ENCODE results near the gene WIPI1. TPM values are rescaled to one million over a fixed set of nuclear protein-coding genes. Genes with fewer than 3 reads are reported as not detected.

WIPI1 gene
- polyA plus RNA-seq, 3 donors from 2014 or later = 21.1 to 43.4 (median 30.0) TPM

DNA sequence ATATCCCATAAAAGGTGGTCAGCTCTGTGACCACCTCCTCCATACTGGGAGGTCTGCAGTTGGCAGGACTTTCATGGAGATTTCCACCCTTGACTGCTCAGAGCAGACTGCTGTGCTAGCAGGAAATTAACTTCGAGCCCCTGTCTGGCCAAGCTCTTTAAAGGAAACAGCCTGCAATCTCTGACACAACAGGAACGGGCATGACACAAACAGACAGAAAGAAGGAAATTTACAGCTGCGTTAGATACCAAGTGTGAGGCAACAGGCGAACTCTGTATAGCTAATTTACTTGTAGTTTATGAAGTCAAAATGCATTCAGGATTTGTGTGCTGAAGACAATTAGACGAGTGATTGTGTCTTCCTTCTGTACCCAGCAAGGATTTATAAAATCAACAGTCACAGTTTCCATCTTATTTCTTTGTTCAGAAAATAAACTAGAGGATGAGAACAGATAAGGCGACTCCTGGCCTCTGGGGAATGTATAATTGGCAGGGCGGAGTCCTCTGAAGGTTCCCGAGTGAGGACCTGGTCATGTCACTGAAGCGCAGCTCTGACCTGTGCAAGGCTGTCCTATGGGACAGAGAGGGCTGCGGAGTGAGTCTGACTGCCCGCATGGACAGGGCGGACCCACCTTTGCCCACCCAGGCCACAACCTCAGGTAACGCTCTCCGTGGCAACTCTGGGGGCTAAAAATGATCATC lies 16.1 kb downstream of the WIPI1 start:
- Mint-ChIP-seq H3K9me3 (no peaks in the 10 kb centered on the region), H3K27me3 (ENCODE audit: low read depth in 3 of 3) (peaks cover 2 to 11% (median 8%) of the 10 kb centered on the region in 3 donors), H3K4me1 (peaks cover 52 to 56% of the 10 kb centered on the region in 2 donors), H3K36me3 (peaks cover 11 to 29% (median 11%) of the 10 kb centered on the region in 3 donors), H3K4me3 (peak overlapping the region in 1 of 5 donors; percentile 33), H3K27ac (peak overlapping the region; percentile 81 to 90 (median 86))
- no peak for DNase-seq

DNA sequence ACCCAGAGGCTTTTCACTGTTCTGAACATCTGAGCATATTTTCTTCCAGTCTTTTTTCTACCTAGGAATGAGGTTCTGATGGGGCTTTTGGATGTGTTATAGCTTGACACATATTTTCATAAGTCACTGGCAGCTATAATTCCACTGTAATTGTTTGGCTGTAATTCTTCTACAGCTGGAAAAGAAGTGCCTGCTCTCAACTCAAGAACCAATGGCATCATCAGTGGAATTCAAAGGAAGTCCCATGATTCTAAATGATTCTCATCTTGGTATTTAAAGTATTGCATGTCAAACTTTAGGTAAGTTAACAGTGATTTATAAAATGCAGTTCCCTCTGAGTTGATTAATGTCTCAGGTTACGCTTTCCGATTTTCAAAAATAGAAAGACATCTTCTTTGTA lies 16.8 kb downstream of the WIPI1 start:
- peaks cover 2 to 12% (median 8%) of the 10 kb centered on the region in 3 donors for H3K27me3 Mint-ChIP-seq (ENCODE audit: low read depth in 3 of 3)
- H3K4me3 Mint-ChIP-seq = peak overlapping the region in 1 of 5 donors; percentile 31
- peaks cover 58 to 62% of the 10 kb centered on the region in 2 donors for H3K4me1 Mint-ChIP-seq
- peaks cover 11 to 31% (median 13%) of the 10 kb centered on the region in 3 donors for H3K36me3 Mint-ChIP-seq
- no peak for DNase-seq
- no peaks in the 10 kb centered on the region for H3K9me3 Mint-ChIP-seq
- H3K27ac Mint-ChIP-seq = peak overlapping the region in 5 of 6 donors; percentile 81 to 90 (median 87)

DNA sequence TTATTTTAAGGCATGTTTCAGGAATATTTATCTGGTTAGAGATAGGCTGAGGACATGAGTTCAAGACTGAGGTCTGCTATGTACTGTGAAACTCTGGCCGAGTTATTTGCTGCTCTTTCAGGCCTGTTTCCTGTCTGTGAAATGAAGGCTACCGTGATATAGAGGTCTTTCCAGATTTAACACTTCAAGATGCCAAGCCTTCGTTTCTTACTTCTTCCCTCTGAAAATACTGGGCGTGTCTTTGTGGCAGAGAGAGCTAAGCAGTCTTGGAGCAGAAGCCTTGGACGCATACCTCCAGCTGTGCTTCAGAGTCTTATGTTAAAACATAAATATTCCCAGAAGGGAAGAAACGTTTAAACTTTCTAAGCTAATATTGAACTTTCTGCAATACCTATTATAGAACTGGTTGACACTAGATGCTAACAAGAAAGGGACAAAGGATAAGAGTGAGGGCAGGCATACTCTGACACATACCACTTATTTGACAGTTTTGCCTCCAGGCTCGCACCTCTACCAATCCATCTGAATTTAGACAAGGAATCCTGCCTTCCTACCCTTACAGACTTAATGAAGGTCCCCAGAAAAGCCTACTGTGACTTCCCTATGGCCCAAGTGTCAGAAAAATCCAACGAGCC lies 17.5 kb downstream of the WIPI1 start:
- DNase-seq = no peak
- Mint-ChIP-seq H3K4me1 (peaks cover 58% of the 10 kb centered on the region in 2 donors), H3K27me3 (ENCODE audit: low read depth in 3 of 3) (peaks cover 2 to 12% (median 5%) of the 10 kb centered on the region in 3 donors), H3K9me3 (no peaks in the 10 kb centered on the region), H3K36me3 (peaks cover 11 to 26% (median 13%) of the 10 kb centered on the region in 3 donors), H3K27ac (peak overlapping the region; percentile 68 to 96 (median 82)), H3K4me3 (no peak overlapping the region)

DNA sequence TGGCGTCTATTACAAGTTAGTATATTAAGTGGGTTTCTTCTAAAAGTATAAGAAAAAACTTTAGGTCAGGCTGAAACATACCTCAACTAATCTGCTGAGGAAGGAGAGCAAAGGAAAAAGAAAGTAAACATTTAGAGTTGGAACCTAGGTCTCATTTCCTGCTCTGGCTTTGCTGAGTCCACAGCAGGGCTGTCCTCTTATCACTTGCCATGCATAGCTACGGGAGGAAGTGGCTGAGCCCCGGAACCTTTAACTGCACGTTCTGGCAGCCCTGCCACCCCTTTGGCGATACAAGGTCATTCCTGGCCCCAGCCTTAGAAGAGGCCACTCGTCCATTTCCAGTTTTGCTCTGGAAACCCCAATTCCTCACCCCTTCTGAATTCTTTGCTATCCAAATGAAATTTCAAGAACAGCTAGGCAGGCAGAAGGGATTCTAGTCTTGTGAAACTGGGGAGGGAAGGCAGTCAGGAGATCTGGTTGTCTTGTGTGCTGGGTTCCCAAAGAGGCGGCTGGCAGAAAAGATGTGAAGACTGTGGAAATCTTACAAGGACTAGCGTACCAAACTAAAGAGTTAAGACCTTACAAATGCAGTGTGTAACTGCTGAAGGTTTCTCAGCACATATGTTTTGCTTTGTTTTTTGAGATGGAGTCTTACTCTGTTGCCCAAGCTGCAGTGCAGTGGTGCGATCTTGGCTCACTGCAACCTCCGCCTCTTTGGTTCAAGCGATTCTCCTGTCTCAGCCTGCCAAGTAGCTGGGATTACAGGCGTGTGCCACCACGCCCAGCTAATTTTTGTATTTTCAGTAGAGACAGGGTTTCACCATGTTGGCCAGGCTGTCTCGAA lies 19.1 kb downstream of the WIPI1 start:
- H3K27me3 Mint-ChIP-seq (ENCODE audit: low read depth in 3 of 3) = peaks cover 2 to 12% (median 5%) of the 10 kb centered on the region in 3 donors
- peak; percentile 67 to 70 (median 68) for DNase-seq
- H3K27ac Mint-ChIP-seq = peak overlapping the region; percentile 94 to 97 (median 96)
- peaks cover 58% of the 10 kb centered on the region in 2 donors for H3K4me1 Mint-ChIP-seq
- H3K4me3 Mint-ChIP-seq = peak overlapping the region; percentile 79 to 96 (median 92)
- peaks cover 7 to 27% (median 9%) of the 10 kb centered on the region in 3 donors for H3K36me3 Mint-ChIP-seq
- no peaks in the 10 kb centered on the region for H3K9me3 Mint-ChIP-seq

DNA sequence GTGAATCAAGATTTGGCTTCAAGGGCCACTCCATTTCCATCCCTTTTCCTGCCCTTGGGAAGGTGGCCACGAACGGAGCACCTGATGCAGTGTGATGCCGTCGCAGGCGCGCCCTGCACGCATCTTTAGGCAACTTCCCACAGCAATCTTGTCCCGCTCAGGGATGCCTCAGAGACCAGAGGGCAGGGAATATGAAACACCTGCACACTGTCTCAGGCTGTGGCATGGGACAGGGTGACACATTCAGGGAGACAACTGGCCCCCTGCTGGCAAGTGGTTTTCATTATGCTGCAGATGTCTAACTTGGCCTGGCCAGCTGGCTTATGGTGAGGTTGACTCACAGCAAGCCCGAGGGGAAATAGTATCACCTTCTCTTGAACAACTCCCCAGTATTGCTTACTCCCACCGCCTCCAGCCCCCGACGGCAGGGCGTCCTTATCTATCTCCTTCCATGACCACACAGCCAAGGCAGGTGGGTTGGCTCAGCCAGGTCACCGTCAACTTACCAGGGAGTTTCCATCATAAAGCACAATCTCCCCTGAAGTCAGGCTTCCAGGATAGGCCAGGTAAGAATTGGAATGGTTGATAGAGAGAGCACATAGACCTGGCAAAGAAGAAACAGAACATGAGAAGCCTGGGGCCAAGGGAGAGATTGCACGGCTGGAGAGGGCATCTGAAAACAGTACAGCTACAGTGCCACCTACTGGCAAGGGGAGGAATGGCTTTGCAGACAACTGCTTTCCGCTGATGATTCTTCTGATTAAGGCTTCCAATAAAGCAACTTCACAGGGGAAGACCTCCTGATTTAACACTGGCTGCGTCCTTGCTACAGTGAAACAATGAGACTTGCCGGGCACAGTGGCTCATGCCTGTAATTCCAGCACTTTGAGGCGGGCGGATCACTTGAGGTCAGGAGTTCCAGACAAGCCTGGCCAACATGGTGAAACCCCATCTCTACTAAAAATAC lies 21.1 kb downstream of the WIPI1 start:
- Mint-ChIP-seq H3K27me3 (ENCODE audit: low read depth in 3 of 3) (peaks cover 2 to 12% (median 5%) of the 10 kb centered on the region in 3 donors), H3K36me3 (peaks cover 22 to 46% (median 23%) of the 10 kb centered on the region in 3 donors), H3K27ac (peak overlapping the region; percentile 94 to 97 (median 96)), H3K4me3 (peak overlapping the region; percentile 63 to 96 (median 68)), H3K9me3 (no peaks in the 10 kb centered on the region), H3K4me1 (peaks cover 51 to 57% of the 10 kb centered on the region in 2 donors)
- DNase-seq = peak; percentile 76 to 84 (median 82)

DNA sequence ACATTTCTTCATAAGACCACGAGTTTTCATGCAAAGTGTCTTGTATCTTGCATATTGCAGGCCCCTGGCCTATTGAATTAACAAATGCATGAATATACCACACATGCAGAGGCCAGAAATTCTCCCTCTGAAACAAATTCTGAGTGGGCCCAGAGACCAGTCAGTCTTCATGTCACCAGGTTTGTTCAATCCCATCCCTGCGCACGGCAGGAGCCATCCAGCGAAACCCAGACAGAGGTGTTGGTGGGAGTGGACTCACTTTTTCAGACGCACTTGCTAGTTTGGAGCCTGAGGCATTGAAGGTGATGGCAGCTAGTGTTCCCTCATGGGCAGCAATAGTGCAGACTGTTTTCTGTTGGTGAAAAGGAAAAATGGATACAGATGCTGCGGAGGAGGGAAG lies 21.9 kb downstream of the WIPI1 start:
- Mint-ChIP-seq H3K4me1 (peaks cover 43 to 50% of the 10 kb centered on the region in 2 donors), H3K27ac (no peak overlapping the region), H3K9me3 (no peaks in the 10 kb centered on the region), H3K27me3 (ENCODE audit: low read depth in 3 of 3) (peaks cover 2 to 12% (median 5%) of the 10 kb centered on the region in 3 donors), H3K36me3 (peaks cover 22 to 47% (median 25%) of the 10 kb centered on the region in 3 donors), H3K4me3 (no peak overlapping the region)
- DNase-seq = no peak

DNA sequence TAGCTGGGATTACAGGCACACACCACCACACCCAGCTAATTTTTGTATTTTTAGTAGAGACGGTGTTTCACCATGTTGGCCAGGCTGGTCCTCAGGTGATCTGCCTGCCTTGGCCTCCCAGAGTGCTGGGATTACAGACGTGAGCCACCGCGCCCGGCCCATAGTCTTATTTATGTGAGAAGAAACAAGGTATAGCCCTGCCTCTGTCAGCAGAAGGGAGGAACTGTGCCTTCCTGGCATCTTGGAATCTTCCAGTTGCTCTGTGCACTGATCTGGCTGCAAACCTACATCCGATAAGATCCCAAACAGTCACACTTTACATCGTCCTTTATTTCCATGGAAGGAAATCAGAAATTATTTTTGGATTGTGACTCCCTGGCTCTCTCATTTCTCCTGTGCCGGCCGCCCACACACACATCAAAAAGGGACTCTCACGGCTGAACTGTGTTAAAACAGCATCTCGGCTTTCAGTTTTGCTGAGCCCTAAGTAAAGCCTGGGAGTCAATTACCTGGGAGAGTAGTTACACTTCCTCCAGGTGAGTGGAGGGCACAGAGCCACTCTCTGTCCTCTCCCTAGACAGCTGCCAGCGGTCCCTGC lies 23.3 kb downstream of the WIPI1 start:
- Mint-ChIP-seq H3K9me3 (no peaks in the 10 kb centered on the region), H3K4me1 (peaks cover 34 to 40% of the 10 kb centered on the region in 2 donors), H3K4me3 (no peak overlapping the region), H3K27me3 (ENCODE audit: low read depth in 3 of 3) (peaks cover 2 to 12% (median 10%) of the 10 kb centered on the region in 3 donors), H3K27ac (peak overlapping the region in 2 of 6 donors; percentile 9 to 32), H3K36me3 (peaks cover 24 to 53% (median 27%) of the 10 kb centered on the region in 3 donors)
- DNase-seq = no peak

DNA sequence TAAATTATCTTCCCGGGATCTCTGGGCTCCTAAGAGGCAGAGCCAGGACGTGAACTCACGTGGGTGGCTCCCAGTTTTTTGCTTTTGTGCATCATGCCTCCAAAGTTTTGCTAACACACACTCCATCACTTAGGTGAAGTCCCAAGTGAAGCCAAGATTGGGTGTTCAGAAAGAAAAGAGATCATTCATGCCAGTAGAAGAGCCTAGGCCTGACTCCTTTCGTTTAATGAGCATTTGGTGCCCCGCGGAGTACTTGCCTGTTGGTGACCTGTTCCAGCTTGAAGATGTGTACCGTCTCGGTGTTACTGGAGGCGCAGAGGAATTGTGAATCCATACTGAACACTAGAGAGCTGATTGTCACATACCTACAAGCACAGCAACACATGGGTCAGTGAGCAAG lies 24.1 kb downstream of the WIPI1 start:
- no peaks in the 10 kb centered on the region for H3K9me3 Mint-ChIP-seq
- peaks cover 26 to 32% of the 10 kb centered on the region in 2 donors for H3K4me1 Mint-ChIP-seq

DNA sequence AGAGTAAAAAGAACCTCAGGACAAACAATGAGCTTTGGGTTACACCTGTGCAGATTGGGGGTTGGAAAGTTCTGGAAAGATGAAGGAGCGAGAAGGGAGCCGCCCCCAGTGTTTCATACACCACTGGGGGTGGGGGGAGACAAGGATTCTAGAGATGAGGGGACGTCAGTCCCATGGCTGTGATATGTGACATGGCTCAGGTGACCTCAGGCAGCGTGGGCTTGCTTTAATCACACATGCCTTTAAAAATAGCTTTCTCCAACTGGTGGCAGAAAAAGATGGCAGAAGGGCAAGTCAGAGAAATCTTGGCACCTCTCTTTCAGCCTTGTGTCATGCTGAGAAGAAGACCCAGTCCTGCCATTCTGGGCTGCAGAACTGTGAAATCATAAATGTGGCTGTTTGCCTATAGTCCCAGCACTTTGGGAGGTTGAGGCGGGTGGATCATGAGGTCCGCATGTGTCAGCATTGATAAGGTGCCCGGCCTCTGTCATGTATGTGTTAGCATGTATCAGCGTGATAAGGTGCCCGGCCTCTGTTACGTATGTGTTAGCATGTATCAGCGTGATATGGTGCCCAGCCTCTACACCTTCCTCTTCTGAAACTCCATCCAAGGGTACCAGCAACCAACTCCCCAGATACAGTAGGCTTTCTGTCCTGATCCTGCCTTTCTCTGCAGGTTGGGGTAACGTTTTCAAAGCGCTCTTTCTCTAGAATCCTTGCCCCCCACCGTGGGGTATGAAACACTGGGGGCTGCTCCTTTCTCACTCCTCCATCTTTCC lies 25.0 kb downstream of the WIPI1 start:
- no peaks in the 10 kb centered on the region for H3K9me3 Mint-ChIP-seq
- peaks cover 0 to 5% (median 4%) of the 10 kb centered on the region in 3 donors for H3K27me3 Mint-ChIP-seq (ENCODE audit: low read depth in 3 of 3)
- no peak overlapping the region for H3K4me3 Mint-ChIP-seq
- no peak for DNase-seq
- H3K36me3 Mint-ChIP-seq = peaks cover 26 to 58% (median 32%) of the 10 kb centered on the region in 3 donors
- H3K27ac Mint-ChIP-seq = peak overlapping the region in 5 of 6 donors; percentile 5 to 73 (median 35)
- H3K4me1 Mint-ChIP-seq = peaks cover 17 to 23% of the 10 kb centered on the region in 2 donors

More for the DNA sequence above, 24.1 kb downstream of the WIPI1 start:
- DNase-seq = no peak
- Mint-ChIP-seq H3K27me3 (ENCODE audit: low read depth in 3 of 3) (peaks cover 2 to 12% (median 10%) of the 10 kb centered on the region in 3 donors), H3K27ac (peak overlapping the region in 2 of 6 donors; percentile 13 to 49), H3K36me3 (peaks cover 26 to 58% (median 32%) of the 10 kb centered on the region in 3 donors), H3K4me3 (no peak overlapping the region)

DNA sequence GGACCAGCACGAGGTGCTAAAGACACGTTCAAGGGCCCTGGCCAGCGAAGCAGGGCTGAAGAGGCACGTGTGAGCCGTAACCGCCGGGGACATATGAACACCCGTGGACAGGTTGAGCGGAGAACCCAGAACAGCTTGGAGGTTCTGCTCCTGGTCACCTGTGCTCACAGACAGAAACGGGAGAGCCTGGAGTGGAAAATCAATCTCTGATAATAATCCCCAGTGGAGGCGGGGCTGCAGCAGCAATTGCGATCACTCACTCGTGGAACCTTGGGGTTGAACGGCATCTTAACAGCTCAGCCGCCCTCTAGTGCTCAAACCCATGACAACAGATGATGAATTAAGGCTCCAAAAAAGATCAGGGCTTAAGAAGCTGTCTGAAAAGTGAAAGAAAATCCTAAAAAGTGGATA lies 25.6 kb downstream of the WIPI1 start:
- DNase-seq = peak in 1 of 3 donors; percentile 22
- H3K4me1 Mint-ChIP-seq = peaks cover 11 to 17% of the 10 kb centered on the region in 2 donors
- H3K4me3 Mint-ChIP-seq = no peak overlapping the region
- H3K9me3 Mint-ChIP-seq = no peaks in the 10 kb centered on the region
- peak overlapping the region in 5 of 6 donors; percentile 5 to 73 (median 35) for H3K27ac Mint-ChIP-seq
- peaks cover 26 to 62% (median 32%) of the 10 kb centered on the region in 3 donors for H3K36me3 Mint-ChIP-seq
- peaks cover 0 to 5% (median 4%) of the 10 kb centered on the region in 3 donors for H3K27me3 Mint-ChIP-seq (ENCODE audit: low read depth in 3 of 3)

DNA sequence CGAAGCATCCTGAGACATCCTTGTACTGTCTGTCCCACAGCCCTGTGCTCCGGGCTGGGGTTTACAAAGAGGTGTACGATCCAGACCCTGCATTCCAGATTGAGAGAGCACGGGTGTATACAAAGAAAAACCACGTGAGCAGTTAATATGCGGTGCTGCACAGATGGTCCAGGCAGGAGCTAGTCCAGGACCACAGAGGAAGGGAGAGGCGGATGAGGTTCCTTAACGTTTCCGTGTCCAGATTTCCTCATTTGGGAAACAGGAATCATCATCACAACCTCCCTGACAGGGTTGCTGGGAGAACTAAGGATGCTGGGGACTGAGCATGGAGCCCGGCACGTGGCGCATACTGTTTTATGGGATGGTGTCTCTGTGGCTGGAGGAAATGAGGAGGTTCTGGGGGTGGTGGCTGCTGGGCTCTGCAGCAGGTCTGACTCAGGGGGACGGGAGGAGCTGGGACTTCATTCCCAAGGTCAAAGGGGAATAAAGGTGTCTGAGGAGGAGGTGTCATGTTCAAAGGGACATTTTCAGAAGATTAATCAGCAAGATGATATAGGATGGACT lies 26.2 kb downstream of the WIPI1 start:
- H3K27me3 Mint-ChIP-seq (ENCODE audit: low read depth in 3 of 3) = peaks cover 0 to 5% (median 0%) of the 10 kb centered on the region in 3 donors
- H3K4me1 Mint-ChIP-seq = peaks cover 5 to 12% of the 10 kb centered on the region in 2 donors
- no peaks in the 10 kb centered on the region for H3K9me3 Mint-ChIP-seq
- H3K27ac Mint-ChIP-seq = peak overlapping the region in 3 of 6 donors; percentile 29 to 71 (median 51)
- peaks cover 26 to 63% (median 29%) of the 10 kb centered on the region in 3 donors for H3K36me3 Mint-ChIP-seq
- DNase-seq = no peak
- H3K4me3 Mint-ChIP-seq = no peak overlapping the region

Measured in immature natural killer cell (primary cell).